Amygdala (tissue), 56 donors: ENCODE results near the gene WWOX.
A peak's percentile ranks its signal among the peaks of the same experiment; 100 is the strongest.

Experiments
- DNase-seq, 56 donors: peaks; one replicate each; lab custom pipeline; 2025; lab: John Stamatoyannopoulos, UW

The WWOX gene

DNA sequence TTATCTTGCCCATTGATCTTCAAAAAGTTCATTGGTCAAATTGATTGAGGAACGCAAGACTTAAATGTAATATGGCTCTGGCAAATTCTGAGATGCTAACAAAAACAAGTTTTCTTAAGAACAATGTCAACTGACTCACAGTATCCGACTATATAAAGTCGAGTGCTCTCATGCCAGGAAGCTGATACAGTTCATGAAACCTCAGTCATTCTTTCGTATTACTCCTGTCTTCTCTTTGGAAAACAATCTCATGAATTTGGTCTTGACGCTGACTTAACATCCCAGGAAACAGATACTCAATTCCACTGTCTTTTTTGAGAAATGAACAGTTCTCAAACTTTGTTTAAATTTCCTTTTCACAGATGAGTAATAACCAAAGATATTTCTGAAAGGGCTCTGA lies 796.2 kb downstream of the WWOX start:
- DNase-seq = no peak

DNA sequence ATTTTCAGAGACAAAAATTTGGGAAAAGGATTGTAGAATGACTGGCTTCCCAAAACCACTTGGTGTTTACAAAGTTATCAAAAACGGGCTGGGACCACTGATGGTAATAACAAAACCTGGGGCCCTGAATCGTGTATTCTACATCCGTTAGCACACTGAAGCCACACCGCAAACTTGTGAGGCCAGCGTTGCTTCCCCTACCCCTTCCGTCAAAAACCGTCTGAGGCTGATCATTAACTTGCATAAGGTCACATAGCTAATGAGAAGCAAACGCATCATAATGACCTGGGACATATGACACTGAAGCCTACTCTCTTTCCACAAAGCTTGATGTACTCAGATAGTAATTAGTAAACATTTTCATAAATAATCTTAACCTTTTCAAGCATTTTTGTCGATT lies 796.8 kb downstream of the WWOX start:
- DNase-seq = no peak

DNA sequence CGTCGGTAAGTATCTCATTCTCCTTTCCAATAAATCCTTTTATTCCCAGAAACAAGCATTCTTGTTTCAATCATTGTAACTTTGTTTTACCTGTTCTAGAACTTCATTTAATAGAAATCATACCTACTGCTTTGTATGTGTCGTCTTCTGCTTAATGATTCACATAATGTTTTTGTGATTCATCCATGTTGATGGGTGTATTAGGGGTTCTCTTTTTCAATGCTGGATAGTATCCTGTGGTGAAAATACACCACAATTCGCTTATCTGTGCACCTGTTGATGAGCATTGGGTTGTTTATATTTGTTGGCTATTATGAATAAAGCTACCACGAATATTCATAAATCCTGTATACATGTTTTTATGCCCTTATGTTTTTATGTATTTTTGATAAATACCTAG lies 797.8 kb downstream of the WWOX start:
- no peak for DNase-seq

DNA sequence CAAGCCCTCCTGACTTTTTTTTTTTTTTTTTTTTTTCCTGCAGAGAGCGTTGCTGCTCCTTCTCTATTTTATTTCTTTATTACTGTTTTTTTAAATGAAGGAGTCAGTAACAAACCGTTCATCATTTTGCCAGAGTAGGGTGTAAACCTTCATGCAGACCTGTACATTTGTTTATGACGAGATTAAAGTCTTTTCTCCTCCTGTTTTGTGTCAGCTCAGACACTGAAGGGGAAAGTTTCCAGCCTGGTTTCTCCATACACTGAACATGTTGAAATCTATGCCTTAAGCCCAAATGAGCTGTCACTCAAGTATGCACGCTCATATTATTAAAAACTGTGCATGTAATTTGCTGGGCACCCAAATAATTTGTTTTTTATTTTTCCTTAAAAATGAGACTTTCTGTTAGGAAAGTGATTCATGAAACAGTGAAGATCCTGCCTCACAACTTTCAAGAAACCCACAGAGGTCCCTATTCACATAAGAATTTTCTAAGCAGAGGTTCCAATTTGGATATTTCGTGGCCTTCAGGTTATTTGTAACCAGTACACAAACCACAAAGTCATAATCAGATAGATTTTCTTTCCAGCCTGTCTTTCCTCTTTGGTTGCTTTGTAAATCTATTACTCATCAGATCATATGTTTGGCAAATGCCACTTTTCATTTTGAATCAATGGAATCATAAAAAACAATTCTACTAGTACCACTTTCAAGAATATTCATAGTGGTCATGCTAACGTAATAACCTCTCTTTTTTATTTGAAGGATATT lies 800.8 kb downstream of the WWOX start:
- DNase-seq = no peak

DNA sequence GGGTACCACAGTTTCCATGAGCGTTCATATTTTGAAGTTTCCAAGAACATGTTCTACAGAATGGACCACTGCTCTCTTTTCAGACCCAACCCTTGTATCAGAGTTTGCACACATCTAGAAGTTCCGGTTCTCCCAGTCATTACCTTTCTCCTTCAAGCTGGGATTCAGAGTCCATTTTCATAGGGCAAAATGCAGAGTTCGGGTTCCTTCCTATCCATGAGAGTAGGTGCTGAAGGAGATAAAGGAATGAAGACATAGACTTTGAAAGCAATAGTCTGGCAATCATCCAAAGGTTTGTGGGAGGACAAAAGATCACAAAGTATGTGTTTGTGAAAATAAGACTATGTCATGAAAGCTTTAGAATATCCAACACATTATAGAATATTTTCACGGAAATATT lies 801.5 kb downstream of the WWOX start:
- no peak for DNase-seq

DNA sequence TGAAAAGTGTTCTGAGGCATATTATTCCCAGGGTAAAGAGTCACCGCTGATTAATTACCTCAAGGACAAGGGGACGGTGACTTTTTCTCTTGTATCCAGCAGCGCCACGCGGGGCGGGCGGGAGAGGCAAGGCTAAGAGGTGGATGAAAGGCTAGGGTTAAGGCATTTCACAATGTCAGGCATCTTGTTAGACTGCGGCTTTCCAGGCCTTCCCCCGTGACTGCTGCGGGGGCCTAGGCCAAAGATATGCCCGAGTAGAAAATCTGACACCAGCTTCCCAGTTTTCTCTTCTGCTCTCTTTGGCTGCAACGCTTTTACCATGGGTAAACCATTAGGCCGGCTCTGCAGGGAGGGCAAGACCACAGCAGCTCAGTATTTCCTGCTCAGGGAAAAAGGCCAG lies 802.9 kb downstream of the WWOX start:
- no peak for DNase-seq

DNA sequence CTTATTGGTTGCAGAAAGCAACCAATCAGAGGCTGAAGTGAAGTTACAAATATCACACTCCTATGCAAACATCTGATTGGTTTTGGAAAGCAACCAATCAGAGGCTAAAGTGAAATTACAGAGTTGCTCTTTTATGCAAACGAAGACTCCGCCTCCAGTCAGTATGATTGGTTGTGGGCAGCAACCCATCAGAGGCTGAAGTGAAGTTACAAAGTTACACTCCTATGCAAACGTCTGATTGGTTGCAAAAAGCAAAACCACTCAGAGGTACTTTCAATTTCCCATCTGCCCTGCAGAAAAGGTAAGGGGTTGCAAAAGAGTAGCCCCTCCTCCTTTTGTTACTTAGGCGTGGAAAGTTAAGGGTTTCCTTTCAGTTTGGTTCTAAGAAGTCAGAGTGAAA lies 803.8 kb downstream of the WWOX start:
- DNase-seq = no peak

DNA sequence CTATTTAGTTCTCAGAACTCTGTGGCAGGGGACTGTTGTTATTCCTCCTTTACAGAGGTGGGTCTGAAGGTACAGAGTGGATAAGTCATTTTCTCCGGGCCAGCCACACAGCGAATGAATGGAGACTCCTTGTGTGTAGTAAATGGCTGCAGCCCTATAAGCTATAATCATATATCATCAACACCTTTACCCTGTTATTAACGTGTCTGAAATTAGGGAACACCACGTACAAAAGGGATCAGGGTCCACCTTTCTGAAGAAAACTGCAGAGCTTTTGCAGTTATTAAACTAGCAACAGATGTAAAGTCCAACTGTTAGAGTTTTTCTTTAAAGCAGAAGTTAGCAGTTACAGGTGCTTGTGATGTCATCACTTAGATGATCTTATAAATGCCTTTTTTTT lies 804.4 kb downstream of the WWOX start:
- no peak for DNase-seq

DNA sequence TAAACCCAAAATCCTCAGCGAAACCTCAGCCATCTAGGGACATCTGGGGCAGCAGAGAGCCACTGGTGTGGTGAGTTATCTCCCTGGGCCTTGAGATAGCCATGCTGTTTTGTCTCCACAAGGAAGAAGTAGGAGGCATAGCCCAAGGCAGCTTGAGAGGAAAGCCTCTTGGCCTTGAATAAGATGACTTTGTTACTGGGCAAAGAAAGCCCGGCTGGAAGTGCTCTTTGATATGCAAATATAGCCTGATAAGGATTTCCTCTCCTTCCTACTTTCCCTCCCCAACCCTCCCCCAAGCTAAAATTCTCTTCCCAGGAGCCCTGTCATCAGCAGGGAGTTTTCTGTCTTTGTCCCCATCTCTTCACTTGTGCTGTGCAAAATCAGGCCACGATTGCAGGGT lies 806.7 kb downstream of the WWOX start:
- no peak for DNase-seq

DNA sequence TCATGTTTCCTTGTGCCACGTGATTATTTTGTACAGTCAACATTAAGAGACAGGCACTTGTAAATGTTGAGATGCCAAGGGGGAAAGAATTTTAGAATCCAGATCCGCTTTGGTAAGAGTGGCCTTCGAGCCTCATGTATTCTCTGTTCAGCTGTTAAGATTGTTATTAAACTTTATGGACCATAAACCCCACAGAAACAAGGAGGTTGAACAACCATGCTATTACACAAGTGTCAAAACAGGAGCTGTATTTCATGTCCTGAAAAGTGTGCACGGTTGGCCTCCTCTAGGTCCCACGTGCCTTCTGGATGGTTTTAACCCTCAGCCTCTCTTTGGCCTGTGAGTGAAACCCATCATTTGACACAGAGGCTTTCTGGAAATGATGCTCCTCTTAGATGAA lies 809.8 kb downstream of the WWOX start:
- DNase-seq = no peak

DNA sequence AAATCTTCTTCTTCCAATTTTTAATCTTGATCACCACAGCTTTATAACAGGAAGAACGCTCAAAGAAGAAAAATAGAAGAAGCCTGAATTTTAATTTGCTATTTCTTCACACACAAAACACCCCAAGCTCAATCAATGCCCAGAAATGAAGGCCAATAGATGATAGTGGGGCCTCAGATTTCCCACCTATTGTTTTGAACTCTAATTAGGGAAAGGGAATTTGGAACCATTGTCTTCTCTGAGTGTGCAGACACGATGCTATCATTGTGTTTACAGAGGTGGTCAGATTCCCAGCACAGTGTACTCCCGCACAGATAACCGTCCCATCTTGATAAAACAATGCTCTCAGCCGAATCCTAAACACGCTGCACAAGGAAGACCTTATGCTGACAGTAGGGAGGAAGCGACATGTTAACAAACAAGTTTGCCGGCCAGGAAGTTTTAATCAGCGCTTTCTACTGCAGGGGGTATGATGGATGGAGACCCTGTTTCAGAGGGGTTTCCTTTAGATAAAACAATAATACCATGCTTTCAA lies 816.4 kb downstream of the WWOX start:
- no peak for DNase-seq

DNA sequence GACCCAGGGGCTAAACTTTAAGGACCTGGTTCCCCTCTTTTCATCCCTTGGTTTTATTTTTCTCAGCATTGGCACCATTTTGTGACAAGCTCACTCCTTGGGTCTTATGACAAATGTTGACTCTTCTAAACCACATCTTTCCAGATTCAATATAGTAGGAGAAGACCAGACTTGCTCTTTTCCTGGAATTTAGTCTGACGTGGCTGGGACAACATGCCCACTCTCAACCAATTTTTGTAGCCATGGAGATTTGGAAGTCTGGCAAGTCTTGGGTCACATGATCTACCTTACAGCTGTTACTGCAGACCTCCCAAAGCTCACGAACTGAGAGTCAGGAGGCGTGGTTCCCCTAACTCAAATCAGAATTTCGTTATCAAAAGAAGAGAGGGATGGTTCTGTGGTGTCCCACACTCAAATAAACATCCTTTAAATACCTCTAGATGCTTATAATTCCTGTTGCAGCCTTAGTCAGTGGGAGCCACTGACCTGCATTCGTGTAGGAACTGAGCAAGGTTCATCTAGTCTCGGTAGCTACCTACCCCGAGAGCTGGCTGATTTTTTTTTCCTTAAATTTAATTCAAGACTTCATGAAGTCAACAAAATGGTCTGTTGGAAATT lies 817.6 kb downstream of the WWOX start:
- DNase-seq = no peak

DNA sequence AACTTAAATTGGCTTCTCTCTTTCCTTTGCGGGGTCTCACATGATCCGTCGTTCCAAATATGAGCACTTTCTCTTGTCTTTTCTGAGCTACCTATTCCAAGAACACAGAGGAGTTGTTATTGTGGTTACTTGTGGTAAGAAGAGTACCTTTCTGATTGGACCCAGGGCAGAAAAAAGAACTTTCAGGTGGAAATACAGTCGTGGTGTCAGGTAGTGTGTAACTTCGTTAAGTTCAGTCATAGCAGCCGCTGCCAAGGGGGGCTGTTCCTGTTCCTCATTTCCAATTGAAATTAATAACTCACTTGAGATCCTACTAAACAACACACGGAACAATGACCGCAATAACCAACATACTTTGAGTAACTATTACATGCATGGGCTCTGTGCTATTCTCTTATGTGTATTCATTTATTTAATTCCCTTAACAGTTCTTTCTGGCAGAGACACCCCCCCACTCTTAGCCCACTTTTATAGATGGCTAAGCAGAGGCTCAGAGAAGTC lies 819.4 kb downstream of the WWOX start:
- DNase-seq = no peak

DNA sequence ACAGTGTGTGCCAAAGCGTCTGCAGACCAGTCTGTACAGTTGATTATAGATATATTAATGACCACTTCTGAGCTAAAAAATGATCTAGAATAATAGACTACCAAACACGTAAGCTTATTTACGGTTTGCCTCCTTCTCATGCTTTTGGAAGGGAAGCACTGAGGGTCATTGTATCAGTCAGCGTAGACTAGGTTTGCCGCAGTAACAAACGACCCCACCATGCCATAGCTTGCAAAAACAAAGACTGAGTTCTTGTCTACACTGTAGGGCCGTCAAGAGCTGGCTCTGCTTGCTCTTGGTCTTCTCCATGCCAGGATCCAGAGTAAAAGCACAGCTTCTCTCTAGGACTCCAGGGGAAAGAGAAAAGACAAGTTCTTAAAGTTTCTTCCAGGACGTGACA lies 820.4 kb downstream of the WWOX start:
- DNase-seq = no peak

DNA sequence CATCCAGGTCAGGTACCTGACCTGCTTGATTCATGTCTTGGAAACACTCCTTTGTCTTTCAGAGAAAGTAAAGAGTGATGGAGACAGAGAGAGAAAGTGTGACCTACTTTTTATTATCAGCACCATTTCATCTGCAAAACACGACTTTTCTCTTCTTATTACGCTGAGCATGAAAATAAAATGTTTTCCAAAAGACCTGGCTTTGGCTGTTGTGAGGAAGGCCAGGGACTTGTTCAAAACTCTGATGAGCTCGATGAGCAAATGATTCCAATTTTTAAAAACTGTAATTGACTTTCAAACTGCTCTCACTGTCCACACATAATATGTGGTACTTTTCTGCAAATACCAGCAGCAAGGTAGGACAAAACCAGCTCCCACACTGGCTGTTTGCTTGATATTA lies 821.2 kb downstream of the WWOX start:
- no peak for DNase-seq

DNA sequence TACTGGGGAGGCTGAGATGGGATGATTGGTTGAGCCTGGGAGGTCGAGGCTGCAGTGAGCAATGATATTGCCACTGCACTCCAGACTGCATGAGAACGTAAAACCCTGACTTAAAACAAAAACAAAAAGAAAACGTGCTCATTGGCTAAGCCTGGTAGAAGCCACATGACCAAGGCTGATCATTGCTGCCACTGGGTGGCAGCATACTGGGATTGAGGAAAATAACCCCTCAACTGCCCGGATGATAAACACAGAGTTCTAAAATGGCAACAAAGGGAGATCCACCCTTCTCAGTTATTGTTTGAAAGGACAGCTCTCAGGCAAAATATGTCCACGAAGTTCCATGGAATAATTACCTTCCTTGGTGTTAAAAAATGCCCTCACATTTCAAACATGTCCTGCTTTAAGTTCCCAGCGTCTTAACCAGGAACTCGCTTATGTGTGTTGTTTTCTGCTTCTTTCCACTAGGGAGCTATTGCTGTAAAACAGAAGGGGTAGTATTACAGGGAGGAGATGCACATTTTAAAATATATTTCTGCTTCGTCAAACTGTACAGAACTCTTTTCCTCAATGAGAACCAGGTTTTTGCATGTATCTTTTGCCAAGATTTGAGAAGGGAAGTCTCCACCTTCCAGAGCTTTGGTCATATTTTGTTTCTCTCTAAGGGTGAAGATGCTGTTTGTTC lies 825.8 kb downstream of the WWOX start:
- DNase-seq = peak in 4 of 56 donors; percentile 0 to 26 (median 4)

DNA sequence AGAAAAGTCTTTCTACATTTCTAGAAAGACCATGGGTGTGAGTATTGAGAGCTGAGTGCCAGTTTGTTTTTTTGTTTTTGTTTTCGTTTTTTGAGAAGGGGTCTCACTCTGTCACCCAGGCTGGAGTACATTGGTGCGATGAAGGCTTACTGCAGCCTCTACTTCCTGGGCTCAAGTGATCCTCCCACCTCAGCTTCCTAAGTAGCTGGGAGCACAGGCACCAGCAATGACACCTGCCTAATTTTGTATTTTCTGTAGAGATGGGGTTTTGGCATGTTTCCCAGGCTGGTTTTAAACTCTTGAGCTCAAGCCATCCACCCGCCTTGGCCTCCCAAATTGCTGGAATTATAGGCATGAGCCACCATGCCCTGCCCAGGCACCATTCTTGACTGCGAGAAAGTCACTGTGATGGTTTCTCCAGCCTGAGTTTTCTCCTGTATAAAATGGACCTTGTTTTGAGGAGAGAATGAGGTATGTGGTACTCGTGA lies 827.3 kb downstream of the WWOX start:
- no peak for DNase-seq

DNA sequence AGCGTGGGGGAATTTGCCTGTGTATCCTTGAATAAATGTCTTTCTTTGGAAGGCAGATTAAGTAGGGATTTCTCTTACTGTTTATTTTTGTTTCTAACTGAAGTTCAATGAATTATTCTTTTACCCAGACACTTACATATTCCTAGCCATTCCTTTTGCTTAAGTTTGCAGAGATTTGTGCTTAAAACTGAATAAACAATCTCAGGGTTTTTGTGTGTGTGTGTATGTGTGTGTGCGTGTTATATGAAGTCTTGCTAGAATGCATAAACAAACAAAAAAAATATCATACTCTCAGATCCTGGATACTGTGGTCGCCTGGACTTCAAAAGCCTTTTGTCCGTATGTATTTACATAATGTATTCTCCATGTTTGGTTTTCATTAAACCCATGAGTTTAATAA lies 828.3 kb downstream of the WWOX start:
- no peak for DNase-seq

DNA sequence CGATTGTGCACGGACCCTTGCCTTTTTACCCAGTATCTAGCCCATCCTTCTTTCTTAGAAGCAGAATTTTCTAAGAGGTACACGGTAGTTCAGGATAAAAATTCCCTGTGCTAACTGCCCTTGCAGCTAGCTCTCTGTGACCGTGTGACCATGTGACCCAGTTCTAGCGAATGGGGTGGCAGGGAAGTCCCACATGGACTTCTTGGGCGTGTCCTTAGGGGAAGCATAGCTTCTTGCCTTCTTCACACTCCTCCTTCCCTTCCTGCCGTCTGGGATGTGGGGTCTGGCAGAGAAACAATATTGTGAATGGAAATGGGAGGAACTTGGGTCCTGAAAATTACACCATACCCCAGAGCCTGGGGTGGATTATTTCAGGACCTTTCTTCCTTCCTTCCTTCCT lies 830.4 kb downstream of the WWOX start:
- DNase-seq = no peak

DNA sequence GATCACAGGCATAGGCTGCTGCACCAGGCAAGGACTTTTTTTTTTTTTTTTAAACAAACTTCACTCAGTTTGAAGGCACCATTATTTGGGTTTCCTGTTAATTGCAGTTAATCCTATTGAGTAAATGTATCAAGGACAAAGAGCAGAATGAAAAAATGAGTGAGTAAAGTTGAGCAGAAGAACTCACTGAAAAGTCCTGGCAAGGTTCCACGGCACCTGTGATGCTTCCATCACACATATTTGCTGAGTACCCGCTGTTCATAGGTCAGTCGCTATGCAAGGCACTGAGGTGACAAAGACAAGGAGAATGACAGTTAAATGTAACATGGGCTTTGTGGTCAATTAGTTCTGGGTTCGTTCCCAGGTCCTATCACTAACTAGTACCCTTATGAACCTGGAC lies 831.1 kb downstream of the WWOX start:
- DNase-seq = no peak

DNA sequence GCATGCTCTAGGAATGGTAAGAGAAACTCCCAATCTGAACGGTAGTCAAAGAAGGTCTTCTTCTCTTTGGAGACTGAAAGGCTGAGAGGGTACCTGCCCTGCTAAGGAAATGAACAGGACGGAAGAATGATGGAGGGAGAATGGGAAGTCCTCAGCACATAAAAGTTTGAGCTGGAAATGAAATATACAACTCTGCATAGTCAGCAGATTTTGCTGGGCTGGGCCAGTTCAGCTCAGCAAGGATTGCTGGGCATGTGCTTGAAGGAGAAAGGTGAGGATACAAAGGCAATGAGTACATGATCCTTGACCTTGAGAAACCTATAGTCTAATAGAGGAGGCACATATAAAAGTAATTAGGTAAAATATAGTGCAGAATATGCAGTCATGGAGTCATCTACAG lies 831.8 kb downstream of the WWOX start:
- no peak for DNase-seq
